NCI-H1417 treated with DMSO at 0.1 percent for 48 hours (cell line): ENCODE measurements around the gene GPR31.
"Not testable (repeated sequence)": the region's sequence is repeated elsewhere in the genome, so short reads cannot be mapped to it uniquely, and the experiment has no call there.

Experiments
- DNase-seq: peaks from one replicate; lab custom pipeline; 2025; lab: John Stamatoyannopoulos, UW

The GPR31 gene

DNA sequence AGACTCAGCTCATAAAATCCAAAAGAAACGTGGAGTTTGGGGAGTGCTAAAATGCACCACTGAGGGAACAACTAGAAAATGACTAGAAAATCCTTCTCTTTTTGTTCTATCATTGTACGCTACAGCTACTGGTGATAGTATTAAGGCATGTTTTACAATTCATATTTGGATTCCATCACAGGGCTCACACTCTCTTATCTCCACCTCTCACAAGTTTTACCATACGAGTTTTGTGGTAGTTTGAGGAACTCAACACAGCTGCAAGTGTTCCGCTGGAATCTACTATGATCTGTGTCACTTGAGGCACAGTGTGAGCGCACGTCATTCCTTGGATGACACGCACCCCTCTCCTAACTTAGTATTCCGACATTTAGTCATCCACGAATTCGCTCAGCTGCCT lies 9.9 kb upstream of the GPR31 start:
- DNase-seq = not testable (repeated sequence)

DNA sequence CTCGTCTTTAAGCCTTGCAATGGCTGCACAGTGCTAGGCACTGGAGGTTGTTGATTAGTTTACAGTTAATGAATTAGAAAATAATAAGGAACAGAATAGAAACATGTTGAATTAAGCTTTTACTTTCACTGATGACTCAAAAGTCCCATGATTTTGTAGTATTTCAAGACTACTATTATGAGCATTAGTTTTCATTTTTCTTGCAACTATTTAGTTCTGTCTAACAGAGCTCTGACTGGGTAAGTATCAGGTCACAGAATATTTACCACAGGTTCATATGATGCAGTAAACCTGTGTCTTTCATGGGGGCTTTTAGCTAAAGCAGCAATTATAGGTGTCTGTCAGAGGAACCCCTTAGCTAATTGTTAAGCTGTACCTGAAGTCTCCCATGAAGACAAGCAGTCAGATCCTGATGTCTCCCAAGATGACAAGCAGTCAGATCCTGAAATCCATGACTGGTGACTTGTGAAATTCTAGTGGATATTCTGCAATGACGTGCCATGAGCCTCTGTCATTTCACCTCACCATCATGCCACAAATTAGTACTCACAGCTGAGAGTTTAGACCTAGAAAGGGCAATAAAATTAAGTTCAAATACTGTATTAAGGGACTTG lies 8.2 kb upstream of the GPR31 start:
- no peak for DNase-seq

DNA sequence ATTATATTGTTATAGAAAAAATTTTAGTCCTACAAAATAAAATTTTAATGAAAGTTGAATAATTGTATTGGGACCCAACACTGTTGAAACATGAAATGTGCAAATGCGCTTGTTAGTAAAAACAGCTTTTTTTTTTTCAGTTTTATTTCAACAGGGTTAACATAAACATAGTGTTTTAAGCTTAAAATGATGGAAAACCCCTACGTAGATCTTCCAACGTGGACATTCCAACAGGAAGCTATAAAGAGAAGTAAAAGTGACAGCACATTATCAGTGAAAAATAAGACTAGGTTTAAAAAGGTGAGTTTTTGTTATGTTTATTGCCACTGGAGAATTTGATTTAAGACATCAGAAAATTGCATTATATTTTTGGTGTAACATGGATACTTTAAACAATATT lies 6.5 kb upstream of the GPR31 start:
- DNase-seq = no peak

DNA sequence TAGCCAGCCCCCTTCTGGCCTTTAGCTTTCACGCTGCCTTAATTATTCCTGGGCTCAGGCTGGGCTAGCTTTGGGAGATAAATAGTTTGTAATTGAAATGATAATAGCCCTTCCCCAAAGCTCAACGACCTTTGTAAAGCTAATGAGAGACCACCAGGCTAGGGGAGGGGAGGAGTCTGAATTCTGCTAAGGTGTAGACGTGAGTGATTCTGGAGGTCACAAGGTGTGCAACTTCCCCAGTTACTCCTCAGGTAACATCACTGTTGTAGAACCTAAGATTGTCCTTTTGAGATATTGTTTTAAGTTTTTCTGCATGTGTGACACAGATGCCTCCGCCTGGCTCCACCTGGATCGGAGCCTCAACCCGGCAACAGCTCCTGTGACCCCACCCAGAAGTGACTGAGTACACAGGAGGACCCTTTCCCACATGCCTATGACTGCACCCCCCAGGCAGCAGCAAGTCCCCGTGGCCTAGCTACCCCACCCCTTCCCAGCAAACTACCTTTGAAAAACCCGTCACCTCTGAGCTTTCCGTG lies 5.8 kb upstream of the GPR31 start:
- no peak for DNase-seq

DNA sequence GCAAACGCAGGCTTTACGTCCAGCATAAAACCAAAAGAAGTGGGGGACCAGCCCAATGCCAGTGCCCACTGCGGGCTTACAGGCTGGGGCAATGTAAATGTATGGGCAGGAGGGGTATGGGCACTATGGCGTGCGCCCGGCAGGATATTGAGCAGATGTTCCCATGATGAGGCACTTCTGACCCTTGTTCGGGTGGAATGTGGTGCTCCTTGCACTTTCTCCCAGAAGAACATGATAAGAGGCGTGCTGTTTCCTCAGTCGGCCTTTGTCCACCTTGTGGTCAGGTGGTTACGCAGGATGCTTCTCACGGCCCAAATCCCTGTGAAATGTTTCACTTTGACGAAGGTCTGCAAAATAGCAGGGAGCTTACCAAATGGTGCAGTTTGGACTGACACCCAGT lies 4.8 kb upstream of the GPR31 start:
- no peak for DNase-seq

DNA sequence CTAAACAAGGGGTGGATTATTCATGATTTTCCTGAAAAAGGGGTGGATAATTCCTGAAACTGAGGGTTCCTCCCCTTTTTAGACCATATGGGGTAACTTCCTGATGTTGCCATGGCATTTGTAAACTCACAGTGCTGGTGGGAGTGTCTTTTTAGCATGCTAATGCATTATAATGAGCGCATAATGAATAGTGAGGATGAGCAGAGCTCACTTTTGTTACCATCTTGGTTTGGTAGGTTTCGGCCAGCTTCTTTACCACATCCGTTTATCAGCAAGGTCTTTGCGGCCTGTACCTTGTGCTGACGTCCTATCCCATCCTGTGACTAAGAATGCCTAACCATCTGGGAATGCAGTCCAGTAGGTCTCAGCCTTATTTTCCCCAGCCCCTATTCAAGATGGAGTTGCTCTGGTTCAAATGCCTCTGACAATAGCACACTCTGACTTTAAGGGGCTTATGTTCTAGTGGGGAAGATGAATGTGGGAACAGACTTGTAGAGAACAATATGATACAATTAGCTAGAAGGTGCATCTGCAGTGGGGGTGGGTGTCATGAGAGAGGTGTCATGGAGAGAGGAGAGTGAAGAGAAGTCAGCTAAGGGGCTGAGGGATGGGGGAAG lies 4.2 kb upstream of the GPR31 start:
- no peak for DNase-seq

DNA sequence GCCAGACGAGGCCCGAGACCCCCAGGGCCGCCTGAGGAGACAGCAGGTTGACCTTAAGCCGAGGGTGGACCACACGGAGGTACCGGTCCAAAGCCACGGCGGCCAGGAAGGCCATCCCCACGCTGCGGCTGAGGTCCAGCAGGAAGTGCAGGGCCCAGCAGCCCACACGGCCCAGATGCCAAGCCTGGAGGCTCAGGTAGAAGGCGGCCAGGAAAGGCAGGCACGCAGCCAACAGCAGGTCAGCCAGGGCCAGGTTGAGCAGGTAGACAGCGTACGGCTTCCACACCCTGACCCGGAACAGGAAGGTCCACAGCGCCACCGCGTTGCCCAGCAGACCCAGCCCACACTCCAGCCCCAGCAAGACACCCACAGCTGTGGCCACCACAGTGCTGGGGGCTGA lies 366 bp downstream of the GPR31 start:
- DNase-seq = no peak

DNA sequence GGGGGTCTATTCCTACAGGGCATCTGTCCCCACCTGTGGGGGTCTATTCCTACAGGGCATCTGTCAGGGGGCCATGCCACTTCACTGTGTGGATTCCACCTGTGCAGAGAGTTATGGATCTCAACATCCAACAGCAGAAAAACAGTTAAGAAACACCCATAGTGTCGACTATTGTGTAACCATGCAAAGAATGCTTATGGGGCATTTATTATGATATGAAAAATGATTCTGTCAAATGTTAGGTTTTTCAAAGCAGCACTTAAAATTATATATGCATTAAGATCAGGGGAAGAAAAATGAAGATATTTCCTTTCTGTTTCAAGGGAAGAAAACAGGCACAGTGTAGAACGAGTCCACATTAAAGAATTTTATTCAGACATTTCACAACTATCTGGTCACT lies 2.9 kb downstream of the GPR31 start:
- no peak for DNase-seq

DNA sequence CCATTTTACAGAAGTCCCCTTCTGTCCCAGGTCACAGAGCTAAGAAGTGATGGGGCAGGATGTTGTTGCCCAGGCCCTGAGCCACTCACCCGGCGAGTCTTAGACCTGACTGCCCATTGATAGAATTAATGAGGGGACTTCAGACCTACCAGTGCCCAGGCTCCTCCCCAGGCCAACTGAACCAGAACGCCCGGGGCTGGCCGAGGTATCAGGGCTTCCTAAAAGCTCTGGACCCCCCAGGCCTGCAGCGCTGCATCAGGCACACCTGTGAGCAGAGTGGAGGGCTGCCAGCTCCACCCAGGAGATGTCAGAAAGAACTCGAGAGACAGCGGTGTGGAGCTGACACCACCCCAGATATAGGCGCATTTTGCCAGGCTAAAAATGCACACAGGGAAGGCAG lies 3.5 kb downstream of the GPR31 start:
- no peak for DNase-seq

DNA sequence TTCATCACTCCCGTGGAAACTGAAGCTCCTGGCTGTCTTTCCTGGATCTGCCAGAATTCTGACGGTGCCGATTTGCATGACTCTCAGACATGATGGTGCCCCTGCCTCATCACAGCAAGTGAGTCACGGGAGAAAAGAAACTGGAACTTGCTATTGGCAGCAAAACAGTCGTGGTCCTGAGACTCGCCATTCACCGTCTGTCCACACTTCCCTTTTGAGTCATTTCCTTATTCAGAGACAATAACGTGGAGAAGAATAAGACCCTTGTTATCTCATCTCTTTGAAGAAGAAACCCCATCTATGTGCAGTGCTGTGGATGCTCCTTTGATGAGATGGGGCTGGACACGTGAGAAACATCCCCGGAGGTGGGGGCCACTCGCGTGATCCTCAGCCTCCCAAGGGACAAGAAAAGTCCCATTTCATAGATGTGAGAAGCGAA lies 4.2 kb downstream of the GPR31 start:
- DNase-seq = no peak

DNA sequence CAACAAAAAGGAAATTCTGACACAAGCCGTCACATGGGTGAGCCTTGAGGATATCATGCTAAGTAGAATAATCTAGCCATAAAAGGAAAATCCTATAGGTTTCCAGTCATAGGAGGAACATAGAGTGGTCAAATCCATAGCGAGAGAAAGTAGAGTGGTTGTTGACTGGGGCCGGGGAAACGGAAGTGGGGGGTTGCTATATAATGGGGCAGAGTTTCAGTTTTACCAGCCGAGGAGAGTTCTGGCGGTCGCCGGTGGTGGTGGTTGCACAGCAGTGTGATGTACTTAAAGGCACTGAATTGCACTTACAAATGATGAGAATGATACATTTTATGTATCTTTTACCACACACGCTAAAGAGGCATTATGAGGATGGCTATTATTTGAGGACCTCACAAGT lies 4.9 kb downstream of the GPR31 start:
- no peak for DNase-seq

DNA sequence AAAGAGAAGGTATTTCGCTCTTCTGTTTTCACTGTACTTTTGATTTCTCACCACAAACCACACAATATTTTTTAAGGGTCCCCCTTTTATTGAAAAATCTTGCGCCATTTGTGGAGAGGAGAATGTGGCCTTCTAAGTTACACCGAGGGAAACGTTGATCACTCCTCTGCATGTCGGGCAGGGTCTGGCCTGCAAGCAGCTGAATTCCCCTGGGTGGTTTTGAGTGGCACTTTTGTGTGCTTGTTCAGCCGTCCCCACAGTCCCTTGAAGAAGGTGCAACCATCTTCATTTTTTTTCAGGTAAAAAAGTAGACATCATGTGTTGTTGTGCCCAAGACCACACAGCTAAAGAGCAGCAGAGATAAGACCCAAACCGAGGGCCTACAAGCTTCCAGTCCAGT lies 6.1 kb downstream of the GPR31 start:
- DNase-seq = no peak

DNA sequence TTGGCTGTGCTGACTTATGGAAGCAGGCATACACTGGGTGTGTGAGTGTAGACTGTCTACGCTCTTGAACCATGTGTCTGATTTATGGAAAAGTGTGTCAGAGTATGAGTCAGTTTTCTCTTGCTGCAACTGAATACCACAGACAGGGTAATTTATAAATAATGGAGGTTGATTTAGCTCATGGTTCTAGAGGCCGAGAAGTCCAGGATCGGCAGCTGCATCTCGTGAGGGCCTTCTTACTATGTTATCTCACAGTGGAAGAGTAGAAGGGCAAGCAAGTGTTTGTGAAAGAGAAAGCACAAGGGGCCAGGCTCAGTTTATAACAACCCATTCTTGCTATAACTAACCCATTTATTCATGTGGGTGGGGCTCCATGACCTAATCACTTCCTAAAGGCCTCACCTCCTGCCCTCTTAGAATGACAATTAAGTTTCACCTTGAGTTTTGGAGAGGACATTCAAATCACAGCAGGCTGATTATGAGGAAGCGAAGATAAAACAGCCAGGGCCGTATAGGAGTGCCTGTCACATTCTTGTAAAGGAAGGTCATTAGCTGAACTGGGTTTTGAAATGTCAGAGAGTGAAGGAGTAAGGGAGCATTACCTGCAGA lies 6.7 kb downstream of the GPR31 start:
- DNase-seq = no peak

DNA sequence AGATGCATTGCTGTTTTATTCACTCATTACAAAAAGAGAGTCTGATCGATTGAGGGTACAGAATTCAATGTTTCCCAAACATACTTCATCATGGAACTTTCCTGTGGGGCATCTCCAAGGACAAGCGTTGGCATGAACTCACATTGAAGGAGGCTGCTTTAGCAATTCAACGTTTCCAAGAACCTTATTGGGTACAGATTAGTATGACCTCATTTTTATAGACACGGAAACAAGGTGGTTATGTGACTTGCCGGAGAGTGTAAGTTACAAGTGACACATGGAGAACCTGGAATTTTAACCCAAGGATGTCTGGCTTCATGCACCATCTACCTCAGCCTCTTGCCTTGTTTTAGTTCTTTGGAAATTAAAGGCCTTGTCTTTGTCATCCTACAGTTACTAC lies 8.8 kb downstream of the GPR31 start:
- no peak for DNase-seq

DNA sequence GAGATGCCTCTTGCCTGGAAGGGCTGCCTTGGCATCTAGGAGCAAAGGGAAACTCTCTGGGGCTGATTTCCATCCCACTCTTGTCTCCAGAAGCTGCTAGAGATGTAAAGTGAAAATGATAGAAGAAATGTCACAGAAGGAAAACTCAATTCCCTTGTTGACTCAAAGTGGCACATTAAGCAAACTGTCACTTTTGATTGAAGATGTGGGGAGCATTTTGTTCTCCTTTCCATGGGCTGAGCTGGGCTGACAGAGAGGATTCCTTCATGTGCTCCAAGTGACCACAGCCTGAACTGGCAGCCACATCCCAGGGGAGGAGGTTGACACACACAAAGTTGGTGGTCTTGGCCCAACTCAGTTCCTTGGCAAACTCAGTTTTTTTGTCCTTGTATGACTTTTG lies 9.8 kb downstream of the GPR31 start:
- DNase-seq = no peak

DNA sequence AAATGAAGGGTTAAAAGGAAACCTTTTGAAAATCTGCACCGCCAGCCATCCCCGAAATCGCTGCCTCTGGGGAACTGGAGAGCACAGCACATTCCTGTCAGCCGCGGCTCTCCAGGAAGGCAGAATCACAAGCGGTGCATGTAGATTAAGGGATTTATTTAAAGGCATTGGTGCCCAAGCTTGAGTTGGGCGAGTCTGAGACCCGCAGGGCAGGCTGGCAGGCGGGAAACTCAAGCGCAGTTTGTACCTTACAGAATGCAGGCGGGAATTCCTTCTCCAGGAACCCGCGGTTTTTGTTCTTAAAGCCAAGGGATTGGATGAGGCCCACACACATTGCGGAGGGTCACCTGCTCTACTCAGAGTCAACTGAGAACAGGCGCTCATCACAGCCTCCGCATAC lies 10.8 kb downstream of the GPR31 start:
- DNase-seq = no peak

DNA sequence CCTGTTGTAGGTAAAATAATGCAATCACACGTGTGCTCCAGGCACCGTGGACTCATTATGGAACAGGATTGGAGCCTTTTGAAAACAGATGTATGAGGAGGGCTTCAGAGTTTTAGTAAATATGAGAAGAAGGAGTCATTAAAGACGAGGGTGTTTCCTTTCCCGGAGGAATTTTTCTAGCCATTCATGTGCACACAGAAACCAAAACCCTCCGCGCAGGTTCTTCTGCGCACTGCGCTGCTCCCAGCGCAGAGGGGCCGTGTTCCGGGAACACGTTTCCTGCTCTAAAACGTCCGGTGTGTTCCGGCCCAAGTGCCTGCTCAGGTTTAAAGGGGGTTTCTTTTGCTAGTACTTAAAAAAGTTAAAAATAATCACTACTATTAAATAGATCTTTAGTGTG lies 11.6 kb downstream of the GPR31 start:
- no peak for DNase-seq

DNA sequence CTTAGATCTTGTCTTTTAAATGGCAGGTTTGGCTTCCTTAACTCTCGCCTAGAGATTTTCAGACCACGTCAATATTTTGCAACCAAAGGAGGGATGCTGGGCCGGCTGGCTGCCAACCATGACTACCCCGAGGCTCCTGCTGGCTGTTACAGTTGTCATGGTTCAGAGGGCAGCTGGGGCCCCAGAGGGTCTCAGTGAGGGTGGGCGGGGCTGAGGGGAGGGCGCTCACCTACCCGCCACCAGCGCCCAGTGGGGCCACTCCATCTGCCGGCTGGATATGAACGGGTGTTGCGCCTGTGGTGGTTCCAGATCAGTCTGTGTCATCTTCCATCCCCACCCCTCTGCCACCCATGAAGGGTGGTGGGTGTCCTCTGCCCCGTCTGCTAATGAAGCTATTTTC lies 12.3 kb downstream of the GPR31 start:
- no peak for DNase-seq

DNA sequence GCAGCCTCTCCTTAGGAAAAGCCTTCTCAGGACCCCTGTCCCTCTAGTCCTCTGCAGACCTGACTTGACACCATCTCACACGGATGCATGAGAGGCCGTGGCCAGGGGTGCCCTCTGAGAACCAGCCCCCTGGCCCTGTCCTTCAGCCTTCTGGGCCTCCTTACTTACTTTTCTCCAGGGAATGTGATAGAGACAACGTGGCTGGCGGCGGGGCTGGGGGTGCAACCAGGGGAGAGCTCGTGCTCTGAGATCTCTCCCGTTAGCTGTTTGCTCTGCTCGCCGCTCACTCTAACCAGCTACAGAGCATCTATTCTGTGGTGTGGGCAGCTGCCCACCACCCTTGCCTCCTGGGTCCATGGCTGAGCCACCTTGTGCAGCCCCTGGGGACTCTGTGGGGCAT lies 14.7 kb downstream of the GPR31 start:
- no peak for DNase-seq

DNA sequence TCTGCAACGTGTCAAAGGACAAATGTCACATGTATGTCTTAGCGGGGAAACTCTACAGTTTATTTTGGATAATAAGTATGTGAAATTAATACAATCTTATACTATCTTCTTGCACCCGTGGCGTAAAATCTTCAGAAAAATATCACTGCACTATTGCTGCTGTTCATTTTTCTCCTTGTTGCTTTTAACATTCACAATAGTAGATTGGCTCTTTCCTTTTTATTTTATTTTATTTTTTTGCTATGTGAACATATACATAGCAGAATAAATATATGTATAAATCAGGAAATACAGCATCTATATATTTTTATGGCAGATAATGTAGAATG lies 15.4 kb downstream of the GPR31 start:
- no peak for DNase-seq

DNA sequence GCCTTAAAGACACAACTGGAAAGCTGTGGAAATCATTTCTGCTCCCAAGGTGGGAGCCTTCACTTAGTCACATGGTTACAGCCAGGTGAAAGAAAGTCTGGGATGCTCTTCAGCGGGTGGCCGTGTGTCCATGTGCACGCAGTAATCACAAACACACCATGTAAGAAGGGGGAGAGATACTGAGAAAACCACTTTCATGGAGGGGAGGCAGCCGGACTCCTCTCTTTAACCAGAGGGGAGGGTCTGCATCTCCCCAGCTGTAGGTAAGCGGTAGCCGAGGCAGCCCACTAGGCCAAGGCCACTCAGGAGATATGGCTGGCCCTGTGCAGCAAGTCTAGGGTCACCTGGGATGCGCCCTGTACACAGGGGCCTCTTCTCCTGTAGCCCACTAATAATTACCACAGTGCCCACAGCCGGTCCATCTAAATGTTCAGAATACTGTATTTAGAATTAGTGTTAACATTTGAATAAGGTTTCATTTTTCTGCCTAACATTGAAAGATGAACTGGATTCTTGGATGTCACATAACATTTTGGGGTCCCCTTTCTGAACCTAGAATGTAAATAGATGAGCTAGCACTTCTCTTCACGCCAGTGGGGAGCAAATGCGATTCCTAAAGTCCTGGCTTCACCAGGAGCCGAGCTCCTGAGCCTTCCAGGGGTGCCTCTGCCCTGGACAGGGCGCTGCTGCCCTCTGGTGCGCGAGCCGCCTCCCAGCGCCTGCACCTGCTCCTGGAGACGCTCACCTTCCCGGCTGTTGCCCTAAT lies 15.9 kb downstream of the GPR31 start:
- no peak for DNase-seq

DNA sequence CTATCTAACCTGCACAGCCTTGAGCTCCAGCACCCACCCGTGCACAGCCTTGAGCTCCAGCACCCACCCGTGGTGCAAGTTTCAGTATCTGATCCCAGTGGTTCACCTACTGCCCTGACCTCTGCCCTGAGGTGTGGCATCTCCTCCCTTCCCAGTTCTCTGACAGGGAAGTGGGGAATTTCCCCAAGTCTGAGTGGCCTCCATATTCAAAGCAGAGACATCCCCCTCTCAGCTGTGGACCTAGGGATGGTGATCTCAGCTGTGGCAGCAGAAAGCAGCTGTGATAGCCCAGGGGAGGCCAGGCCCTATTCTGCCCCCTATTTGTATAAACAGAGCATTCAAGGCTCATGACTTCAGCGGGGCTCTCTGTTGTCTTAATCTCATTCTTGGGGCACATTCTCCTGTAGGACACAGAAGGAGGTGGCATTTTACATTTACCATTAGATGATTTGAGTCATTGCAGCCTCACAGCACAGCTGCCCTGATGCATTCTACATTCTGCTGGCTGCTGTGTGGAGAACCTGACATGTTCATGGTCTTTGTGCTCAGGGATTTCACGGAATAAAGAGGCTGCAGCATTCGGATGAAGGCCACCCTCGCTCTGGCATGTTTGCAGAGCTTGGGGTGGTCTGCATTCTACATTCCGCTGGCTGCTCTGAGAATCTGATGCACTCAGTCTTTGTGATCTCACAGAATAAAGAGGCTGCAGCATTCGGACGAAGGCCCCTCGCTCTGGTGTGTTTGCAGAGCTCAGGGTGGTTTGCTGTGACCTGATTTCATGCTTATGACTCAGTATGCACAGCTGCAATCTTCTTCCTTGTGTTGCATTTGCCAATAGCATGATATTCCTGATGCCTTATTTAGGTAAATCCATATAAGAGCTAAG lies 16.9 kb downstream of the GPR31 start:
- DNase-seq = no peak
